H9 (cell line): ENCODE data around the gene FBXO10. TPM values are rescaled to one million over a fixed set of nuclear protein-coding genes. Genes with fewer than 3 reads are reported as not detected.

ENCODE experiments used
- DNase-seq: peaks from one replicate; pipeline ENCODE4 v3.0.0-alpha.2; 2017
- H2AFZ ChIP-seq: one replicate; pipeline ENCODE4 v1.6.1; 2013; ENCODE audit warnings: mild to moderate bottlenecking, low read length, control low read depth, moderate library complexity
- H2AK5ac ChIP-seq: 2 replicates; pipeline ENCODE4 v1.6.1; 2013; ENCODE audit warnings: low read length, control low read depth, mixed read lengths; ENCODE audit not compliant: insufficient read length
- H2BK120ac ChIP-seq: one replicate; pipeline ENCODE4 v1.6.1; 2013; ENCODE audit warnings: low read depth, mild to moderate bottlenecking, low read length, control low read depth, inconsistent platforms; ENCODE audit not compliant: poor library complexity, severe bottlenecking
- H2BK12ac ChIP-seq: 2 replicates; pipeline ENCODE4 v1.6.1; 2013; ENCODE audit warnings: low read length, control low read depth, mixed read lengths, low read depth; ENCODE audit not compliant: insufficient read length
- H2BK15ac ChIP-seq: 2 replicates; pipeline ENCODE4 v1.6.1; 2013; ENCODE audit warnings: low read depth, low read length, control low read depth
- H2BK20ac ChIP-seq: one replicate; pipeline ENCODE4 v1.6.1; 2013; ENCODE audit warnings: low read depth, mild to moderate bottlenecking, low read length, control low read depth, inconsistent platforms; ENCODE audit not compliant: poor library complexity, severe bottlenecking
- H2BK5ac ChIP-seq: 2 replicates; pipeline ENCODE4 v1.6.1; 2013; ENCODE audit warnings: low read length, control low read depth, mixed read lengths; ENCODE audit not compliant: insufficient read length
- H3K14ac ChIP-seq: 2 replicates; pipeline ENCODE4 v1.6.1; 2013; ENCODE audit warnings: low read length, control low read depth; ENCODE audit not compliant: insufficient read depth
- H3K18ac ChIP-seq: 2 replicates; pipeline ENCODE4 v1.6.1; 2013; ENCODE audit warnings: low read depth, mild to moderate bottlenecking, mixed read lengths, low read length, control low read depth; ENCODE audit not compliant: insufficient read length
- H3K23ac ChIP-seq: 2 replicates; pipeline ENCODE4 v1.6.1; 2013; ENCODE audit warnings: low read length, control low read depth, mixed read lengths, low read depth; ENCODE audit not compliant: insufficient read length
- H3K23me2 ChIP-seq: 2 replicates; pipeline ENCODE4 v1.6.1; 2013; ENCODE audit warnings: low read depth, mild to moderate bottlenecking, mixed read lengths, low read length, control low read depth; ENCODE audit not compliant: insufficient read length, poor library complexity, severe bottlenecking
- H3K27ac ChIP-seq: 2 replicates; pipeline ENCODE4 v1.5.1; 2013; ENCODE audit warnings: low read length, control low read depth, mixed read lengths, low read depth; ENCODE audit not compliant: insufficient read length
- H3K27me3 ChIP-seq: 2 replicates; pipeline ENCODE4 v1.6.1; 2013; ENCODE audit warnings: low read length, control low read depth, inconsistent platforms; ENCODE audit not compliant: insufficient read depth
- H3K4ac ChIP-seq: 2 replicates; pipeline ENCODE4 v1.6.1; 2013; ENCODE audit warnings: low read depth, mild to moderate bottlenecking, control low read depth, inconsistent platforms, low read length, moderate library complexity
- H3K4me1 ChIP-seq: 2 replicates; pipeline ENCODE4 v1.6.1; 2013; ENCODE audit warnings: low read length, control low read depth, inconsistent platforms; ENCODE audit not compliant: insufficient read depth
- H3K4me2 ChIP-seq: 2 replicates; pipeline ENCODE4 v1.6.1; 2013; ENCODE audit warnings: low read length, control low read depth, mixed read lengths; ENCODE audit not compliant: insufficient read length, insufficient read depth
- H3K56ac ChIP-seq: 2 replicates; pipeline ENCODE4 v1.6.1; 2013; ENCODE audit warnings: low read depth, mild to moderate bottlenecking, mixed read lengths, low read length, control low read depth; ENCODE audit not compliant: insufficient read length
- H3K79me1 ChIP-seq: 2 replicates; pipeline ENCODE4 v1.6.1; 2013; ENCODE audit warnings: low read depth, mild to moderate bottlenecking, moderate library complexity, low read length, control low read depth, inconsistent platforms; ENCODE audit not compliant: insufficient read depth, poor library complexity, severe bottlenecking
- H3K79me2 ChIP-seq: 2 replicates; pipeline ENCODE4 v1.6.1; 2013; ENCODE audit warnings: low read length, control low read depth, inconsistent platforms; ENCODE audit not compliant: insufficient read depth
- H3K9ac ChIP-seq: 2 replicates; pipeline ENCODE4 v1.6.1; 2013; ENCODE audit warnings: low read length, control low read depth, mixed read lengths; ENCODE audit not compliant: insufficient read length; ENCODE audit errors: extremely low read depth
- H3K9me3 ChIP-seq: one replicate; pipeline ENCODE4 v1.6.1; 2013; ENCODE audit warnings: low read depth, low read length, inconsistent platforms; ENCODE audit not compliant: control insufficient read depth
- H3T11ph ChIP-seq: one replicate; pipeline ENCODE4 v1.6.1; 2013; ENCODE audit warnings: mild to moderate bottlenecking, low read length, control low read depth, inconsistent platforms
- H4K20me1 ChIP-seq: one replicate; pipeline ENCODE4 v1.6.1; 2013; ENCODE audit not compliant: control insufficient read depth, insufficient read length, insufficient read depth
- H4K5ac ChIP-seq: 2 replicates; pipeline ENCODE4 v1.6.1; 2013; ENCODE audit warnings: low read depth, mild to moderate bottlenecking, mixed read lengths, low read length, control low read depth; ENCODE audit not compliant: insufficient read length
- H4K8ac ChIP-seq: replicated peaks from 2 replicates; pipeline ENCODE4 v1.6.1; 2013; ENCODE audit warnings: low read length, control low read depth, mixed read lengths, low read depth; ENCODE audit not compliant: insufficient read length
- H4K91ac ChIP-seq: 2 replicates; pipeline ENCODE4 v1.6.1; 2013; ENCODE audit warnings: low read depth, mild to moderate bottlenecking, moderate library complexity, mixed read lengths, low read length, control low read depth; ENCODE audit not compliant: insufficient read length
- H3K27ac Mint-ChIP-seq, 3 experiments: 2 replicates in 2 of 3; 3 replicates in 1 of 3; pipeline ENCODE4 v1.8.0; 2020 to 2021; ENCODE audit warnings: mixed read lengths in 3 of 3, mild to moderate bottlenecking in 1 of 3, moderate library complexity in 1 of 3
- H3K27me3 Mint-ChIP-seq: 2 replicates; pipeline ENCODE4 v1.8.0; 2021; ENCODE audit warnings: low read depth, mild to moderate bottlenecking, moderate library complexity, mixed read lengths
- H3K36me3 Mint-ChIP-seq, 3 experiments: 2 replicates in 2 of 3; 3 replicates in 1 of 3; pipeline ENCODE4 v1.8.0; 2020 to 2021; ENCODE audit warnings: low read depth in 3 of 3, mixed read lengths in 3 of 3; ENCODE audit not compliant: insufficient read depth in 1 of 3
- H3K4me1 Mint-ChIP-seq, 2 experiments: 2 replicates each; pipeline ENCODE4 v1.8.0; 2020; ENCODE audit warnings: mixed read lengths in 2 of 2
- H3K4me3 Mint-ChIP-seq, 2 experiments: 2 replicates in 1 of 2; 3 replicates in 1 of 2; pipeline ENCODE4 v1.8.0; 2020 to 2021; ENCODE audit warnings: mild to moderate bottlenecking in 2 of 2, mixed read lengths in 2 of 2, moderate library complexity in 1 of 2
- H3K9me3 Mint-ChIP-seq, 2 experiments: 2 replicates in 1 of 2; 3 replicates in 1 of 2; pipeline ENCODE4 v1.8.0; 2020; ENCODE audit warnings: mild to moderate bottlenecking in 2 of 2, mixed read lengths in 2 of 2, moderate library complexity in 1 of 2
- WGBS: extraction: QIAGEN DNeasy Blood & Tissue Kit; methylation state at CpG from one replicate; pipeline ENCODE4 v1.1.7; 2013; ENCODE audit warnings: missing lambda C conversion rate, low lambda C conversion rate, mixed read lengths; ENCODE audit not compliant: insufficient read length; ENCODE audit errors: extremely low coverage; 5-methylcytosine and 5-hydroxymethylcytosine counted together
- total RNA-seq: library from RNA; stranded (reverse); gene quantifications from 2 replicates; pipeline ENCODE4 v1.2.1, GENCODE V29; 2021
- TF ChIP-seq, protein P1 (sequence below): fragments of 200-600 bp; sonication (generic); conservative IDR thresholded peaks from 3 replicates; pipeline ENCODE4 v1.8.0; 2021; ENCODE audit warnings: antibody characterized with exemption, mild to moderate bottlenecking

Gene FBXO10
- total RNA-seq, 1 experiment from 2014 or later: 16.8 TPM

- H2BK20ac ChIP-seq: no peak overlapping the region
- no peak overlapping the region for H3K4me2 ChIP-seq
- no peak overlapping the region for H2BK120ac ChIP-seq
- no peak overlapping the region for H4K91ac ChIP-seq
- no peaks in the 10 kb centered on the region for H3K79me2 ChIP-seq
- H2BK15ac ChIP-seq: no peak overlapping the region
- H3K27ac Mint-ChIP-seq: peak overlapping the region in 1 of 3 experiments; percentile 68; a peak in 2 of 7 replicates
- no peak overlapping the region for H3K14ac ChIP-seq
- peaks cover 8 to 30% (median 26%) of the 10 kb centered on the region in 3 experiments; a peak in 6 of 7 replicates for H3K36me3 Mint-ChIP-seq
- H2BK12ac ChIP-seq: no peak overlapping the region
- H3K4me1 Mint-ChIP-seq: no peaks in the 10 kb centered on the region
- no peak overlapping the region for H2BK5ac ChIP-seq
- H3K9ac ChIP-seq: no peak overlapping the region
- no peak overlapping the region for H4K8ac ChIP-seq
- TF ChIP-seq, protein P1, sequence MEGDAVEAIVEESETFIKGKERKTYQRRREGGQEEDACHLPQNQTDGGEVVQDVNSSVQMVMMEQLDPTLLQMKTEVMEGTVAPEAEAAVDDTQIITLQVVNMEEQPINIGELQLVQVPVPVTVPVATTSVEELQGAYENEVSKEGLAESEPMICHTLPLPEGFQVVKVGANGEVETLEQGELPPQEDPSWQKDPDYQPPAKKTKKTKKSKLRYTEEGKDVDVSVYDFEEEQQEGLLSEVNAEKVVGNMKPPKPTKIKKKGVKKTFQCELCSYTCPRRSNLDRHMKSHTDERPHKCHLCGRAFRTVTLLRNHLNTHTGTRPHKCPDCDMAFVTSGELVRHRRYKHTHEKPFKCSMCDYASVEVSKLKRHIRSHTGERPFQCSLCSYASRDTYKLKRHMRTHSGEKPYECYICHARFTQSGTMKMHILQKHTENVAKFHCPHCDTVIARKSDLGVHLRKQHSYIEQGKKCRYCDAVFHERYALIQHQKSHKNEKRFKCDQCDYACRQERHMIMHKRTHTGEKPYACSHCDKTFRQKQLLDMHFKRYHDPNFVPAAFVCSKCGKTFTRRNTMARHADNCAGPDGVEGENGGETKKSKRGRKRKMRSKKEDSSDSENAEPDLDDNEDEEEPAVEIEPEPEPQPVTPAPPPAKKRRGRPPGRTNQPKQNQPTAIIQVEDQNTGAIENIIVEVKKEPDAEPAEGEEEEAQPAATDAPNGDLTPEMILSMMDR: no peak
- no peaks in the 10 kb centered on the region for H3K79me1 ChIP-seq
- H3K27ac ChIP-seq: no peak overlapping the region
- no peak overlapping the region for H3K18ac ChIP-seq
- no peak overlapping the region for H3T11ph ChIP-seq
- H3K4me1 ChIP-seq: no peaks in the 10 kb centered on the region
- no peak overlapping the region for H3K4me3 Mint-ChIP-seq
- H3K27me3 ChIP-seq: no peaks in the 10 kb centered on the region
- no peak overlapping the region for H3K23ac ChIP-seq
- H2AFZ ChIP-seq: no peak overlapping the region
- no peak overlapping the region for H2AK5ac ChIP-seq
- H3K9me3 ChIP-seq: no peaks in the 10 kb centered on the region
- H4K5ac ChIP-seq: no peak overlapping the region
- H3K4ac ChIP-seq: no peak overlapping the region
- peaks cover 0 to 1% of the 10 kb centered on the region in 2 experiments; a peak in 1 of 5 replicates for H3K9me3 Mint-ChIP-seq
- no peaks in the 10 kb centered on the region for H4K20me1 ChIP-seq
- no peaks in the 10 kb centered on the region for H3K27me3 Mint-ChIP-seq
- no peak overlapping the region for H3K56ac ChIP-seq
- no peaks in the 10 kb centered on the region for H3K23me2 ChIP-seq
- DNase-seq: no peak
- no CpG with 5 or more reads among the region's 1 CpG for WGBS
Measured at GRCh38 chr9:37543468-37543867, 32.7 kb downstream of the FBXO10 start.
